Stomach smooth muscle (tissue), 2 donors: ENCODE data around the gene KIFAP3.
"Not testable (repeated sequence)": the region's sequence is repeated elsewhere in the genome, so short reads cannot be mapped to it uniquely, and the experiment has no call there.

ENCODE experiments used
- H3K27ac ChIP-seq: one replicate; pipeline ENCODE4 v1.7.0; 2013; ENCODE audit warnings: mild to moderate bottlenecking, low read length, inconsistent platforms
- H3K27me3 ChIP-seq, 2 donors: one replicate each; pipeline ENCODE4 v1.7.0; 2013; ENCODE audit warnings: low read length in 2 of 2; ENCODE audit not compliant: insufficient read depth in 2 of 2, control insufficient read depth in 1 of 2
- H3K36me3 ChIP-seq, 2 donors: one replicate each; pipeline ENCODE4 v1.7.0; 2013; ENCODE audit warnings: low read length in 2 of 2; ENCODE audit not compliant: control insufficient read depth in 2 of 2, insufficient read depth in 2 of 2
- H3K4me1 ChIP-seq: one replicate; pipeline ENCODE4 v1.7.0; 2013; ENCODE audit warnings: low read length; ENCODE audit not compliant: control insufficient read depth, insufficient read depth
- H3K4me3 ChIP-seq, 2 donors: one replicate each; pipeline ENCODE4 v1.7.0; 2013; ENCODE audit warnings: low read length in 2 of 2
- H3K9ac ChIP-seq, 2 donors: one replicate each; pipeline ENCODE4 v1.7.0; 2013; ENCODE audit warnings: low read length in 2 of 2, mild to moderate bottlenecking in 1 of 2
- H3K9me3 ChIP-seq, 2 donors: one replicate each; pipeline ENCODE4 v1.7.0; 2013; ENCODE audit warnings: low read length in 2 of 2; ENCODE audit not compliant: control insufficient read depth in 2 of 2
- donor health status: healthy.
- donor health status: Pancreatic carcinoma.

The KIFAP3 gene

DNA sequence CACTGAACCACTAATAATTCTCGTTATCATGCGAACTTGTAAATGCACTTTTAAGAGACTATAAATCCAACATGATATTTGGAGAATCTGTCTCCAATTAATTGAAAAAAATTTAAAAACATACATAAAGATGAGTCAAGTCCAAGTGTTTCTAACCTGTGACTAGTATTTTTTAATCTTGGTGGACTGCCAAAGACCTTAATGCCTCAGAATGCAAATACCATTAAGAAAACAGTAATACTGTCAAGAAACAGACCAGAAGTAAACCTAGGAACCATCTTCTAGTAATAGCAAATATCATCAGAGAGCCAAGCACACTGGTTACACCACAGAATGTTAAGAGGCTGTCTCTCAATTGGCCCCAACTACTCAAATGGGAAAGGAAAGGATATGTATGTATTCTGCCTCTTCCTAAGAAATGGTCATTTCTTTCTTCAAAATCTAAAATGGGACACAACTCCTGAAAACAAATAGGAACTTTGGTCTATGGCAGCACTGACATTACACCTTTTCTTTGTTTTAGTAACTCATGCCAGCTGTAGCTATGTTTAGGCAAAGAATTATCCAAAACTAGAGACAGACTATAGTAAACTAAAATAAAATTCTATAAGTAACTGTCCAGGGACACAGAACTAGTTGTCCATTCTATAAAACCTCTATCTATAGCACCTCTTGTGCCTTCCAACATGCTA is 196.5 kb downstream of the KIFAP3 start:
- Histone ChIP-seq H3K4me1 (no peaks in the 10 kb centered on the region), H3K4me3 (no peak overlapping the region), H3K27ac (no peak overlapping the region), H3K36me3 (peaks cover 8 to 11% of the 10 kb centered on the region in 2 donors), H3K9ac (no peak overlapping the region), H3K27me3 (no peaks in the 10 kb centered on the region), H3K9me3 (no peaks in the 10 kb centered on the region)

DNA sequence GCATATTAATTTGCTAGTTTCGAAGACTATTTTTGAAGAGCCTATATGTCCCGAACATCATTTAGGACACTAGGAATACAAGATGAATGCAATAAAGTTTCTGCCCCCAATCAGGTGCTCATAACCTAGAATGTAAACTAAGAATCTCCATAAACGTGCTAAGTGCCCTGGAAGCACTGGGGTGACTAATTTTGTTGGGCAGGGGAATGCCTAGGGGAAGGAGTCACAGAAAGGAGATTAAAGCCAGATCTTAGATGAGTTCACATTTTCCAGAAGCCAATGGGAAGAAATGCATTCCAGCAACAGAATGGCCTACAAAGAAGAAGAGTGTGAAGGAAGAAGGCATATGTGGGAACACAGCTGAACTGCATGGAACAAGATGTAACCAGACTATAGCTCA is 200.3 kb downstream of the KIFAP3 start:
- Histone ChIP-seq H3K4me3 (no peak overlapping the region), H3K27ac (no peak overlapping the region), H3K4me1 (no peaks in the 10 kb centered on the region), H3K9me3 (no peaks in the 10 kb centered on the region), H3K36me3 (peaks cover 26 to 32% of the 10 kb centered on the region in 2 donors), H3K27me3 (no peaks in the 10 kb centered on the region), H3K9ac (no peak overlapping the region)

DNA sequence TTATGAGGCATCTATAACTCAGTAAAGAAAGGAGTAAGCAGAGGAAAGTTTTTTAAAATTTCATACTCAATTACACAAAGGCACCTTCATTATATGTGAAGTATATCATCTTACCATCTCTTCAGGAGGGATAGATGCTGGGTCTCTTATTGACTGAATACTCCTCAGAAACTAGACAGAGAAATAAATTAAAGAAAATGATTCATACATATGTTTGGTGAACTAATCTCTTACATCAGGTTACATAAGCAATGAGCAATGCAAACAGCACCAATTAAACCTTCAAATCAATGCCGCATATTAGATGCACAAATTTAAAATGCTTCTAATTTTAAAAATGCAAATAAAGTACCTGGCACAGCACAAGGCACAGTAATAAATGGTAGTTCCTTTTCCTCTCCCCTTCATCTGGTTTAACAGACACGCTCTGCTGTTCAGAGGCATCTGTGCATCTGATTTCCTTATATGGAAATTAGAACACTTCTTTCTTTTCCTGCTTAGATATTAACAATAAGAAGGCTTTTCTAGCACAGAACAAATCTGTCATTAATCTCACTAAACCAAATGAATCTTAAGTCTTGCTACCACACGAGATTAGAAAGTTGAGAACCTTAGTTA is 200.8 kb downstream of the KIFAP3 start:
- Histone ChIP-seq H3K9me3 (no peaks in the 10 kb centered on the region), H3K36me3 (peaks cover 29 to 37% of the 10 kb centered on the region in 2 donors)

DNA sequence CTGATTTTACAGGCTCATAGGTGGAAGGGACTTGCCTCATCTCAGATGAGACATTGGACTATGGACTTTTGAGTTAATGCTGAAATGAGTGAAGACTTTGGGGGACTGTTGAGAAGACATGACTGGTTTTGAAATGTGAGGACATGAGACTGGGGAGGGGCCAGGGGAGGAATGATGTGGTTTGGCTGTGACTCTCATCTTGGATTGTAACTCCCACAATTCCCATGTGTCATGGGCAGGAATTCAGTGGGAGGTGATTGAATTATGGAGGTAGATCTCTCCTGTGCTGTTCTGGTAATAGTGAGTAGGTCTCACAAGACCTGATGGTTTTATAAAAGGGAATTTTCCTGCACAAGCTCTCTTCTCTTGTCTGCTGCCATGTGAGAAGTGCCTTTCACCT is 201.6 kb downstream of the KIFAP3 start:
- Histone ChIP-seq H3K27me3 (no peaks in the 10 kb centered on the region), H3K9me3 (no peaks in the 10 kb centered on the region), H3K36me3 (peaks cover 31 to 41% of the 10 kb centered on the region in 2 donors), H3K4me1 (no peaks in the 10 kb centered on the region), H3K27ac (no peak overlapping the region), H3K9ac (no peak overlapping the region), H3K4me3 (no peak overlapping the region)

More for the DNA sequence above, 200.8 kb downstream of the KIFAP3 start:
- Histone ChIP-seq H3K4me3 (no peak overlapping the region), H3K9ac (no peak overlapping the region), H3K27ac (no peak overlapping the region), H3K4me1 (no peaks in the 10 kb centered on the region), H3K27me3 (no peaks in the 10 kb centered on the region)

DNA sequence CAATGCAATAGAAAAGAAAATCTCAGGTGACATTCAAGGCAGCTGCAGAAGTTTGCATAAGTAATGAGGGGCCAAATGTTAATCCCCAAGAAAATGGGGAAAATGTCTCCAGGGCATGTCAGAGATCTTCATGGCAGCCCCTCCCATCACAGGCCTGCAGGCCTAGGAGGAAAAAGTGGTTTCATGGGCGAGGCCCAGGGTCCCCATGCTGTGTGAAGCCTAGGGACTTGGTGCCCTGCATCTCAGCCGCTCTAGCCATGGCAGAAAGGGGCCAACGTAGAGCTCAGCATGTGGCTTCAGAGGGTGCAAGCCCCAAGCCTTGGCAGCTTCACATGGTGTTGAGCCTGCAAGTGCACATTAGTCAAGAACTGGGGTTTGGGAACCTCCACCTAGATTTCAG is 202.5 kb downstream of the KIFAP3 start:
- H3K4me1 ChIP-seq, H3K27ac ChIP-seq, H3K9ac ChIP-seq, H3K4me3 ChIP-seq, H3K9me3 ChIP-seq, H3K27me3 ChIP-seq: not testable (repeated sequence)
- peaks cover 37 to 47% of the 10 kb centered on the region in 2 donors for H3K36me3 ChIP-seq
